ENCODE data around the gene FAM240A.

Gene FAM240A

GRCh38 chr3:46669191-46669999 lies 57.1 kb downstream of the FAM240A start:
- H3K4me3 ChIP-seq (ENCODE audit: low read depth, low read length), result no peak overlapping the region
- no peak for TF ChIP-seq CTCF (IDR thresholded peaks at IDR 0.05; ENCODE audit: low read depth, low read length)

GRCh38 chr3:46670000-46670890 lies 57.9 kb downstream of the FAM240A start:
- TF ChIP-seq CTCF (IDR thresholded peaks at IDR 0.05; ENCODE audit: low read depth, low read length), result no peak
- no peak overlapping the region for H3K4me3 ChIP-seq (ENCODE audit: low read depth, low read length)

GRCh38 chr3:46670891-46671427 lies 58.6 kb downstream of the FAM240A start:
- H3K4me3 ChIP-seq (ENCODE audit: low read depth, low read length), result no peak overlapping the region
- TF ChIP-seq CTCF (IDR thresholded peaks at IDR 0.05; ENCODE audit: low read depth, low read length), result no peak

GRCh38 chr3:46671541-46672348 lies 59.4 kb downstream of the FAM240A start:
- TF ChIP-seq CTCF (IDR thresholded peaks at IDR 0.05; ENCODE audit: low read depth, low read length), result no peak
- H3K4me3 ChIP-seq (ENCODE audit: low read depth, low read length), result no peak overlapping the region

- H3K4me3 ChIP-seq (ENCODE audit: low read depth, low read length), result no peak overlapping the region
- TF ChIP-seq CTCF (IDR thresholded peaks at IDR 0.05; ENCODE audit: low read depth, low read length), result no peak
Observed at GRCh38 chr3:46672349-46672695, 60.0 kb downstream of the FAM240A start.

GRCh38 chr3:46673151-46674030 lies 61.1 kb downstream of the FAM240A start:
- no peak overlapping the region for H3K4me3 ChIP-seq (ENCODE audit: low read depth, low read length)
- no peak for TF ChIP-seq CTCF (IDR thresholded peaks at IDR 0.05; ENCODE audit: low read depth, low read length)

Measured in WI38 (cell line).